ENCODE results near the gene VCX3A.
"Not testable (repeated sequence)": the region's sequence is repeated elsewhere in the genome, so short reads cannot be mapped to it uniquely, and the experiment has no call there.

Gene VCX3A

DNA sequence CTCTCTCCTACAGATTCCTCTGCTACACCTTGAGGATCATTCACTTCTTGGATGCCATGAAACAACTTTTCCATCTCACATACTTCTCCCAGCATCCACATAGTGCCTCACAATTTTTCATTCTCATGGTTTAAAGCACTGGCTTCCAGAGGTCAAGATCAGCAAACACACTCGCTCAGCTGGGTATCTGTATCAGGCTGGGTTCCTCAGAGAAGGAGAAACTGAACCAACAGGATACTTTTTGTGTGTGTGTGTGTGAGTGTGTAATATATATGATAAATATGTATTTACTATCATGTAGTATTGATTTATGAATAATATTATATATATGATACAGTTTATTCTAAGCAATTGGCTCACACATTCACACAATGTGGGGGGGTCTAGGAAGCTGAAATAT is at the start of gene VCX3A:
Gene VCX3A, minus strand, starts transcription at position 101 of the 400 bp plus-strand sequence. CDS start 621 bp downstream, outside the sequence.
- not testable (repeated sequence) for H3K4me3 ChIP-seq (ENCODE audit: low read length); H3K27me3 ChIP-seq (ENCODE audit: control insufficient read depth, insufficient read depth, low read length); H3K4me1 ChIP-seq (ENCODE audit: control insufficient read depth, insufficient read depth, low read length); H3K27ac ChIP-seq (ENCODE audit: low read depth, low read length); H3K36me3 ChIP-seq (ENCODE audit: control insufficient read depth, insufficient read depth, low read length); H3K9ac ChIP-seq (ENCODE audit: low read length)

DNA sequence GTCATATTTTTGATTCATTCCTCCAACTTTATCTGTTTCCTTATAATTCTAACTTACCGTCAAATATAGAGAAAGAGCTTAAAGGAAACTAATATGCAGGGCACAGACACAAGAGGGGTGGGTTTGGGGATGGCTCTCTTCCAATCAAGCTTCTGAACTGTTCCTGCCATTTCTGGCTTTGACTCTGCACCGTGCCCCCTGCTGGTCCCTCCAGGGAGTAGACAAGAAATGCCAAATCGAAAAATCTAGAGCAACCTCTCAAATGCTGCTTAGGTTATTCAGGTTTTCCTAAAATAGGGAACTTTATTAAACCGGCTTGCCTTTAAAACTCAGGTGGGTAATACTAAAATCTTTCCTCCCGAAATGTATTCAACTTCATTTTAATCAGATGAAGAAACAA is 39.8 kb upstream of the VCX3A start:
- H3K9ac ChIP-seq (ENCODE audit: low read length) = no peak overlapping the region

DNA sequence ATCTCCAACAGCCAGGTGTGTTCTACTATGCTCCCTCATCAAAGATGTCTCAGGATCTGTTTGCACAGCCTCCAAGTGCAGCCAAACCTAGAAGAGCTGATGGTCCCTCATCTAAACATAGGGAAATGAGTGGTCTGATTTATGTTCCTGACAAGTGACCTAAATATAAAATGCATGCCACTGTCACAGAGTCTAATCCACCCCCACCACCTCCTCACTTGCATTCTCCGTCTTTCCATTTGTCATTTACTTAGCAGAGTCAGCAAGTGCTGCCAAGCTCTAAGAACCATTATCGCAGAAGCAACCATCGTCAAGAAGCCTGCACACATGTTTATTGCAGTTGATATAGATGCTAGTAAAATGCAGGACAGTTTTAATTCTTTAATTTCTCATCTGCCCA is 33.1 kb upstream of the VCX3A start:
- Histone ChIP-seq H3K27me3 (ENCODE audit: control insufficient read depth, insufficient read depth, low read length) (no peaks in the 10 kb centered on the region), H3K4me3 (ENCODE audit: low read length) (no peak overlapping the region), H3K4me1 (ENCODE audit: control insufficient read depth, insufficient read depth, low read length) (no peaks in the 10 kb centered on the region), H3K9ac (ENCODE audit: low read length) (no peak overlapping the region), H3K36me3 (ENCODE audit: control insufficient read depth, insufficient read depth, low read length) (no peaks in the 10 kb centered on the region), H3K27ac (ENCODE audit: low read depth, low read length) (no peak overlapping the region)

More for the DNA sequence above, 39.8 kb upstream of the VCX3A start:
- no peaks in the 10 kb centered on the region for H3K4me1 ChIP-seq (ENCODE audit: control insufficient read depth, insufficient read depth, low read length)
- H3K27ac ChIP-seq (ENCODE audit: low read depth, low read length) = no peak overlapping the region
- H3K4me3 ChIP-seq (ENCODE audit: low read length) = no peak overlapping the region
- H3K36me3 ChIP-seq (ENCODE audit: control insufficient read depth, insufficient read depth, low read length) = no peaks in the 10 kb centered on the region
- H3K27me3 ChIP-seq (ENCODE audit: control insufficient read depth, insufficient read depth, low read length) = no peaks in the 10 kb centered on the region

DNA sequence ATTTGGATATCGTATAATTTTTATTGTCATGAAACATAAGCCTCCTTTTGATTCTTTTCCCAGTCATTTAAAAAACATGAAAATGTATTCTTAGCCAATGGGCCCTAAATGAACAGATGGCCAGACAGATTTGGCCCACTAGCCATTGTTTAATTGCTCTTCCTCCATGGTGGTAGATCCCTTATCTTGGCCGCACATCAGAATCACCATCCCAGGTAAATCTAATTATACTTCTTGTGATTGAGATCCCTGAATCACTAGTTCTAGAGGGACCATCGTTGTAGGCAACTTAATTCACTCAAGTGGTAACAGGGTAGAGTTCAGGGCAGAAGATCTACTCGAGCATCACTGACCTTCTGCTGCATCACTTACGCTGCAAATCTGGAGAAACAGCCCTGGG is 24.1 kb upstream of the VCX3A start:
- Histone ChIP-seq H3K4me1 (ENCODE audit: control insufficient read depth, insufficient read depth, low read length) (no peaks in the 10 kb centered on the region), H3K9ac (ENCODE audit: low read length) (no peak overlapping the region), H3K27ac (ENCODE audit: low read depth, low read length) (no peak overlapping the region), H3K4me3 (ENCODE audit: low read length) (no peak overlapping the region), H3K27me3 (ENCODE audit: control insufficient read depth, insufficient read depth, low read length) (no peaks in the 10 kb centered on the region), H3K36me3 (ENCODE audit: control insufficient read depth, insufficient read depth, low read length) (no peaks in the 10 kb centered on the region)

DNA sequence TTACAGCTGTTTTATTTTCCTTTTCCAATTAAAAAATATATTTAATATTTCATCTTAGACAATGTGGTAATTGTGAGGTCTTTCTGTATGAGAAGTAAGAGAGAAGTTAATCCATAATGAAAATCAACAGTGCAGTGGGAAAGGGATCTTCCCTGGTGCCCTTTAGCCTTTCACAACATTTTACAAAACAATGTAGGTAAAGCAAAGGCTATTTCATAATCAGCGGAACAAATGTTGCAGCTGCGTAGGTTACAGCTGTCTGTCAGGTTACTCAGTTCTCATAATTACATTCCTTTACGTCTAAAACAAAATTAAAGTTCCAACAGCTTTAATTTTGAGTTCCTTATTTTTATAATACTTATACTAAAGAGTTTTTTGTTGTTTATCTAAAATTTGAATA is 22.8 kb upstream of the VCX3A start:
- H3K27me3 ChIP-seq (ENCODE audit: control insufficient read depth, insufficient read depth, low read length) = no peaks in the 10 kb centered on the region
- no peak overlapping the region for H3K4me3 ChIP-seq (ENCODE audit: low read length)
- no peak overlapping the region for H3K27ac ChIP-seq (ENCODE audit: low read depth, low read length)
- no peaks in the 10 kb centered on the region for H3K4me1 ChIP-seq (ENCODE audit: control insufficient read depth, insufficient read depth, low read length)
- H3K9ac ChIP-seq (ENCODE audit: low read length) = no peak overlapping the region
- no peaks in the 10 kb centered on the region for H3K36me3 ChIP-seq (ENCODE audit: control insufficient read depth, insufficient read depth, low read length)

DNA sequence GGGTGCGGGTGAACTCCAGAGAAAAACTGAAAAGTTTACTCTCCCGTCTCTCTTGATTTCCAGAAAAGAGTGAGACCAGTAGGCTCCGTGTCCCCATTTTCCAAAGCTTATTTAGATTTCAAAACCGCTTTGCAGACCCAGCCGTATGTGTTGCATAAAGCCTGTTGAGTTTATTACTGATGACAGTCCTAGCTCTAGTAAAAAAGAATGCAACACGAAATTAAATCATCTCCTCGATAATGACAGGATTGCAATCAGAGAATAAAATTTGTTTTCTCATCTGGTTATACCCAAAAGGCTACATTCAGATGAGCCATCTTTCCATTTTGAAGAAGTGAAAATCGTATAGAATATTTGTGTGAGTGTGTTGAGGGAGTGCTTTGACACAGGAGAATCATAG is 16.1 kb upstream of the VCX3A start:
- H3K27me3 ChIP-seq (ENCODE audit: control insufficient read depth, insufficient read depth, low read length) = no peaks in the 10 kb centered on the region
- H3K4me3 ChIP-seq (ENCODE audit: low read length) = no peak overlapping the region
- no peak overlapping the region for H3K9ac ChIP-seq (ENCODE audit: low read length)

GRCh38 chrX:6545712-6546111 is 10.8 kb upstream of the VCX3A start:
- H3K4me3 ChIP-seq (ENCODE audit: low read length) = no peak overlapping the region
- H3K9ac ChIP-seq (ENCODE audit: low read length) = no peak overlapping the region
- H3K36me3 ChIP-seq (ENCODE audit: control insufficient read depth, insufficient read depth, low read length) = no peaks in the 10 kb centered on the region
- H3K4me1 ChIP-seq (ENCODE audit: control insufficient read depth, insufficient read depth, low read length) = no peaks in the 10 kb centered on the region
- no peaks in the 10 kb centered on the region for H3K27me3 ChIP-seq (ENCODE audit: control insufficient read depth, insufficient read depth, low read length)
- H3K27ac ChIP-seq (ENCODE audit: low read depth, low read length) = no peak overlapping the region

More for the DNA sequence above, 16.1 kb upstream of the VCX3A start:
- H3K27ac ChIP-seq (ENCODE audit: low read depth, low read length) = no peak overlapping the region
- H3K4me1 ChIP-seq (ENCODE audit: control insufficient read depth, insufficient read depth, low read length) = no peaks in the 10 kb centered on the region
- no peaks in the 10 kb centered on the region for H3K36me3 ChIP-seq (ENCODE audit: control insufficient read depth, insufficient read depth, low read length)

- no peaks in the 10 kb centered on the region for H3K36me3 ChIP-seq (ENCODE audit: control insufficient read depth, insufficient read depth, low read length)
- H3K4me1 ChIP-seq (ENCODE audit: control insufficient read depth, insufficient read depth, low read length) = no peaks in the 10 kb centered on the region
- no peaks in the 10 kb centered on the region for H3K27me3 ChIP-seq (ENCODE audit: control insufficient read depth, insufficient read depth, low read length)
- no peak overlapping the region for H3K27ac ChIP-seq (ENCODE audit: low read depth, low read length)
- no peak overlapping the region for H3K4me3 ChIP-seq (ENCODE audit: low read length)
- H3K9ac ChIP-seq (ENCODE audit: low read length) = no peak overlapping the region
Observed at GRCh38 chrX:6526564-6527136, 8.3 kb downstream of the VCX3A start.

DNA sequence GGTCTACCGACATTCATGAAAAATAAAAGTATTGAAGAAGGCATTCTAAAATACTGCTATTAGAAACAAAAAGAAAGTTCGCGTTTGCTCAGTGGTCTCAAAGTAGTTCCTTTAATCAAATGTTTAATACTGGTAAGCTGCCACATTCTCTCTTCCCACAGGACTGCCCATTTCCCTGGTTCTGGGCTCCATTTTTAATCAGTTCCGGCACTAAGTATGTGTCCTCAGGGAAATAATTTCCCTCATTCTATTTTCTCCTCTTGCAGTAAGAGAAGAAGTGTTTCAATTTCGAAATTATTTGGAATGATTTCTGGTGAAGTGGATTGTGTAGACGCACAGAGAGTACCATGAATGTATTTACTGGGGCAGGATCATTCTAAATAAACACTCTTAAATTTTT is 17.5 kb downstream of the VCX3A start:
- Histone ChIP-seq H3K36me3 (ENCODE audit: control insufficient read depth, insufficient read depth, low read length) (no peaks in the 10 kb centered on the region), H3K27me3 (ENCODE audit: control insufficient read depth, insufficient read depth, low read length) (no peaks in the 10 kb centered on the region), H3K9ac (ENCODE audit: low read length) (no peak overlapping the region), H3K4me3 (ENCODE audit: low read length) (no peak overlapping the region), H3K4me1 (ENCODE audit: control insufficient read depth, insufficient read depth, low read length) (no peaks in the 10 kb centered on the region), H3K27ac (ENCODE audit: low read depth, low read length) (no peak overlapping the region)

DNA sequence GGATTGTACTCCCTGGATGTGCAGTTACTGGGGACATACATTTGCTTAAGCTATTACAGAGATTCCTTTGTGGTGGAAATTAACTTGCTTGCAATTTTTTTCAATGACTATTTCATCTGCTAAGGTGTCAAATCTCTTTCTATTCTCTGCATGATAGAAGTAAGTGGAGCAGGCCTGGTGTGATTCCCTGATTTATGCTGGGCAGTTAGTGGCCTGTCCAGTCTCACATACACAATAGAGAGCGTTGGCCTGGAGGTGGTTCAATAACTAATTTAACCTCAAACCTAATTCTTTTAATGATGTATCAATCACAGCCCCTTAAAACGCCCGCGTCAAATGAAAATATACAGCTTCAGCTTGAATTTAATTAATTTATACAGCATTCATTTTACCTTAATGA is 28.5 kb downstream of the VCX3A start:
- H3K4me3 ChIP-seq (ENCODE audit: low read length) = no peak overlapping the region
- no peaks in the 10 kb centered on the region for H3K4me1 ChIP-seq (ENCODE audit: control insufficient read depth, insufficient read depth, low read length)
- no peak overlapping the region for H3K9ac ChIP-seq (ENCODE audit: low read length)
- H3K27me3 ChIP-seq (ENCODE audit: control insufficient read depth, insufficient read depth, low read length) = no peaks in the 10 kb centered on the region
- H3K36me3 ChIP-seq (ENCODE audit: control insufficient read depth, insufficient read depth, low read length) = no peaks in the 10 kb centered on the region
- no peak overlapping the region for H3K27ac ChIP-seq (ENCODE audit: low read depth, low read length)

DNA sequence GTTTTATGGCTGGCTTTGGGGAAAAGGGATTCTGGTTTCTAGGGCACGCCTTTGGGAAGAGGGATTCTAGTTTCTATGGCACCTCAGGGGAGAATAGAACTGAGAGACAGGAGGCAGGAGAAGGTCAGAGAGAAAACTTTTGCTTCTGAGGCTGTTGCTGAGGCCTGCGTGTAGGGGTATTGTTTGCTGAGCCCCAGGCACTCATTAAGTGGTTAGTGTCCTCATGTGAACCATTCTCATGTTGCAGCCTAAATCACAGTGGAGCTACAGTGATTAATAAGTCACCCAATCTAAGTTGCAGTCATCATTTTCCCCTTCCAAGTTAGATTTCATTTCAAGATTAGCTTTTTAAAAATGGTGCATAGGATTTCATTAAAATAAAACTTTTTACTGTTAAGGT is 29.0 kb downstream of the VCX3A start:
- Histone ChIP-seq H3K4me3 (ENCODE audit: low read length) (no peak overlapping the region), H3K9ac (ENCODE audit: low read length) (no peak overlapping the region), H3K27ac (ENCODE audit: low read depth, low read length) (no peak overlapping the region), H3K36me3 (ENCODE audit: control insufficient read depth, insufficient read depth, low read length) (no peaks in the 10 kb centered on the region), H3K27me3 (ENCODE audit: control insufficient read depth, insufficient read depth, low read length) (no peaks in the 10 kb centered on the region), H3K4me1 (ENCODE audit: control insufficient read depth, insufficient read depth, low read length) (no peaks in the 10 kb centered on the region)

GRCh38 chrX:6500719-6501118 is 34.2 kb downstream of the VCX3A start:
- Histone ChIP-seq H3K36me3 (ENCODE audit: control insufficient read depth, insufficient read depth, low read length) (no peaks in the 10 kb centered on the region), H3K27ac (ENCODE audit: low read depth, low read length) (no peak overlapping the region), H3K4me1 (ENCODE audit: control insufficient read depth, insufficient read depth, low read length) (no peaks in the 10 kb centered on the region), H3K9ac (ENCODE audit: low read length) (no peak overlapping the region), H3K4me3 (ENCODE audit: low read length) (no peak overlapping the region), H3K27me3 (ENCODE audit: control insufficient read depth, insufficient read depth, low read length) (no peaks in the 10 kb centered on the region)

- H3K36me3 ChIP-seq (ENCODE audit: control insufficient read depth, insufficient read depth, low read length) = no peaks in the 10 kb centered on the region
- H3K27me3 ChIP-seq (ENCODE audit: control insufficient read depth, insufficient read depth, low read length) = no peaks in the 10 kb centered on the region
- no peak overlapping the region for H3K4me3 ChIP-seq (ENCODE audit: low read length)
- no peak overlapping the region for H3K9ac ChIP-seq (ENCODE audit: low read length)
- H3K4me1 ChIP-seq (ENCODE audit: control insufficient read depth, insufficient read depth, low read length) = no peaks in the 10 kb centered on the region
- H3K27ac ChIP-seq (ENCODE audit: low read depth, low read length) = no peak overlapping the region
Observed at GRCh38 chrX:6498324-6498723, 36.6 kb downstream of the VCX3A start.
